Uterus (tissue), 2 donors: Measurements from ENCODE around the gene ESRRG.

Experiments
- POLR2A ChIP-seq, 2 donors: fragments of 450-650 bp; IDR thresholded peaks; one replicate each; pipeline ENCODE4 v1.6.1; 2016; ENCODE audit warnings: antibody characterized with exemption in 2 of 2, mild to moderate bottlenecking in 1 of 2, moderate library complexity in 1 of 2
- TF ChIP-seq, protein P1 (sequence below), 4 experiments: fragments of 200-600 bp in 2 of 4; fragments of 450-650 bp in 2 of 4; sonication (generic) in 2 of 4; IDR thresholded peaks; one replicate each; pipeline ENCODE4 v1.5.1; 2016 to 2019; ENCODE audit warnings: antibody characterized with exemption in 4 of 4, mild to moderate bottlenecking in 2 of 4, moderate library complexity in 1 of 4

DNA sequence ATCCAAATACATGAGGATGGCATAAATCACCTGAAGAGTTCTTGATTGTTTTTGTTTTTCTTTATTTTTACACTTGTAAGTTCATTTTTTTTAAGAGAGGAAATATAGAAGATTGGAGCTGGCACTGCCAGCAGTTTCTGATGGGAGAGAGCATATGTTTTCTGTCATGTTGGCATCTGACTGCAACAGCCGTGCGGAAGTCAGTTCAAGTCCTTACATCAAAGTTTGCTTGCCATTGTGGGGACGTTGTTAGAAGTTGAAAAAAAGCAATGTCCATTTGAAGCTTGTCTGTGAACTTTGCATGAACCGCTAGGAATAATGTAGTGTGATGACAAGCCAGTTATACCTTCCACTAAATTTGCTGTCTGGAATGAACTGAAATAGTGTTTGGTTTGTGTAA is 173.4 kb downstream of the ESRRG start:
- TF ChIP-seq, protein P1, sequence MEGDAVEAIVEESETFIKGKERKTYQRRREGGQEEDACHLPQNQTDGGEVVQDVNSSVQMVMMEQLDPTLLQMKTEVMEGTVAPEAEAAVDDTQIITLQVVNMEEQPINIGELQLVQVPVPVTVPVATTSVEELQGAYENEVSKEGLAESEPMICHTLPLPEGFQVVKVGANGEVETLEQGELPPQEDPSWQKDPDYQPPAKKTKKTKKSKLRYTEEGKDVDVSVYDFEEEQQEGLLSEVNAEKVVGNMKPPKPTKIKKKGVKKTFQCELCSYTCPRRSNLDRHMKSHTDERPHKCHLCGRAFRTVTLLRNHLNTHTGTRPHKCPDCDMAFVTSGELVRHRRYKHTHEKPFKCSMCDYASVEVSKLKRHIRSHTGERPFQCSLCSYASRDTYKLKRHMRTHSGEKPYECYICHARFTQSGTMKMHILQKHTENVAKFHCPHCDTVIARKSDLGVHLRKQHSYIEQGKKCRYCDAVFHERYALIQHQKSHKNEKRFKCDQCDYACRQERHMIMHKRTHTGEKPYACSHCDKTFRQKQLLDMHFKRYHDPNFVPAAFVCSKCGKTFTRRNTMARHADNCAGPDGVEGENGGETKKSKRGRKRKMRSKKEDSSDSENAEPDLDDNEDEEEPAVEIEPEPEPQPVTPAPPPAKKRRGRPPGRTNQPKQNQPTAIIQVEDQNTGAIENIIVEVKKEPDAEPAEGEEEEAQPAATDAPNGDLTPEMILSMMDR (IDR thresholded peaks at IDR 0.05) = no peak
- no peak for TF ChIP-seq POLR2A (IDR thresholded peaks at IDR 0.05)
